ENCODE measurements around the gene SANBR. TPM values are rescaled to one million over a fixed set of nuclear protein-coding genes. Genes with fewer than 3 reads are reported as not detected.
A peak's percentile ranks its signal among the peaks of the same experiment; 100 is the strongest.

Gene SANBR
- total and polyA plus RNA-seq, 2 of the 13 experiments (the other 11 are each of a cell fraction or from before 2014, with no cell fraction given), result 9.8 to 20.9 TPM

GRCh38 chr2:61017556-61018317, 47.9 kb upstream of the SANBR start, which contains the start of the genes PEX13 and PUS10 (continued):
- peak; percentile 85 for TF ChIP-seq ESRRA (CRISPR knock-in tag; IDR thresholded peaks at IDR 0.05; ENCODE audit: low read depth)
- TF ChIP-seq ZKSCAN8 (CRISPR knock-in tag; IDR thresholded peaks at IDR 0.05; ENCODE audit: borderline replicate concordance), result no peak
- peak; percentile 49; the same call in 1 of the 2 replicates for TF ChIP-seq ZIK1 (CRISPR knock-in tag; IDR thresholded peaks at IDR 0.05; ENCODE audit: borderline replicate concordance, low read depth)
- no peak; the same call in 1 of the 2 replicates for TF ChIP-seq ZNF577 (CRISPR knock-in tag; IDR thresholded peaks at IDR 0.05; ENCODE audit: borderline replicate concordance, low read depth)
- TF ChIP-seq THRA (CRISPR knock-in tag; IDR thresholded peaks at IDR 0.05; ENCODE audit: borderline replicate concordance), result no peak; the same call in 1 of the 2 replicates
- peak; percentile 84 for TF ChIP-seq SRSF1 (optimal IDR thresholded peaks at IDR 0.05; ENCODE audit: low read depth, low read length)
- TF ChIP-seq TSC22D2 (CRISPR knock-in tag; IDR thresholded peaks at IDR 0.05; ENCODE audit: borderline replicate concordance), result no peak
- no peak for TF ChIP-seq ZNF326 (CRISPR knock-in tag; IDR thresholded peaks at IDR 0.05; ENCODE audit: borderline replicate concordance)
- TF ChIP-seq RBM22 (optimal IDR thresholded peaks at IDR 0.05; ENCODE audit: low read length), result peak; percentile 72
- peak; percentile 92 for TF ChIP-seq HOMEZ (CRISPR knock-in tag; IDR thresholded peaks at IDR 0.05; ENCODE audit: low read depth)
- TF ChIP-seq HMG20A (CRISPR knock-in tag; IDR thresholded peaks at IDR 0.05; ENCODE audit: borderline replicate concordance), result no peak; the same call in 1 of the 2 replicates
- TF ChIP-seq ZNF784 (CRISPR knock-in tag; IDR thresholded peaks at IDR 0.05; ENCODE audit: borderline replicate concordance), result peak; percentile 84; the same call in 1 of the 2 replicates
- no peak for TF ChIP-seq CREBL2 (CRISPR knock-in tag; IDR thresholded peaks at IDR 0.05; ENCODE audit: borderline replicate concordance)
- peak; percentile 72 for TF ChIP-seq KAT8 (CRISPR knock-in tag; IDR thresholded peaks at IDR 0.05)
- peak; percentile 99 for TF ChIP-seq HNF4A (CRISPR knock-in tag; IDR thresholded peaks at IDR 0.05)
- no peak; the same call in 1 of the 2 replicates for TF ChIP-seq ZNF703 (CRISPR knock-in tag; IDR thresholded peaks at IDR 0.05; ENCODE audit: borderline replicate concordance)
- no peak for TF ChIP-seq SIX4 (CRISPR knock-in tag; IDR thresholded peaks at IDR 0.05)
- no peak; the same call in none of the 2 replicates for TF ChIP-seq THAP8 (CRISPR knock-in tag; IDR thresholded peaks at IDR 0.05; ENCODE audit: borderline replicate concordance)
- TF ChIP-seq NFE2L1 (CRISPR knock-in tag; IDR thresholded peaks at IDR 0.05; ENCODE audit: borderline replicate concordance), result no peak
- no peak for TF ChIP-seq ARHGAP35 (CRISPR knock-in tag; IDR thresholded peaks at IDR 0.05; ENCODE audit: borderline replicate concordance)
- no peak for TF ChIP-seq HOXA7 (CRISPR knock-in tag; IDR thresholded peaks at IDR 0.05)
- 0 out of 2 replicates have a peak, but pooled peaks have one; percentile 7 for TF ChIP-seq ZNF709 (CRISPR knock-in tag; IDR thresholded peaks at IDR 0.05)
- peak; percentile 93 for TF ChIP-seq PITX1 (CRISPR knock-in tag; IDR thresholded peaks at IDR 0.05)
- TF ChIP-seq HOXA9 (CRISPR knock-in tag; IDR thresholded peaks at IDR 0.05; ENCODE audit: borderline replicate concordance), result no peak
